Measurements from ENCODE around the gene CDC23. TPM values are rescaled to one million over a fixed set of nuclear protein-coding genes. Genes with fewer than 3 reads are reported as not detected.

CDC23 gene
- total RNA-seq, 4 donors from 2014 or later: 7.1 to 58.1 (median 16.0) TPM

DNA sequence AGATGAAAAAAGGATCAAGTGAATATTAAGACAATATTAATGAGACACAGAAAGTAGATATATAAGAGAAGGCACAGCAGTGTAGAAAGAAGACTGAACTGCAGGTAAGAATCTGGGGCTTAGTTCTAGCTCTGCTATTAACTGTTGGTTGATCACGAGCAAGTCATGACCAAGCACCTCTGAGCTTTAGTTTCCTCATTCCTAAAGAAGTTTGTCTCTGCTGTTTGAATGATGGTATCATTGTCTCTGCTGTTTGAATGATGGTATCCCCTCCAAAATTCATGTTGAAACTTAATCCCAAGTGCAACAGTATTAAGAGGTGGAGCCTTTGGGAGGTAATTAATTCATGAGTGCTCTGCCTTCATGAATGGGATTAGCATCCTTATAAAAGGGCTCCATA lies 71.4 kb downstream of the CDC23 start:
- Histone ChIP-seq H3K27me3 (no peaks in the 10 kb centered on the region), H3K4me3 (no peak overlapping the region), H3K27ac (no peak overlapping the region), H3K4me1 (no peaks in the 10 kb centered on the region), H3K36me3 (no peaks in the 10 kb centered on the region), H3K9me3 (no peaks in the 10 kb centered on the region)
- TF ChIP-seq POLR2A (IDR thresholded peaks at IDR 0.05): no peak
- TF ChIP-seq, protein P1, sequence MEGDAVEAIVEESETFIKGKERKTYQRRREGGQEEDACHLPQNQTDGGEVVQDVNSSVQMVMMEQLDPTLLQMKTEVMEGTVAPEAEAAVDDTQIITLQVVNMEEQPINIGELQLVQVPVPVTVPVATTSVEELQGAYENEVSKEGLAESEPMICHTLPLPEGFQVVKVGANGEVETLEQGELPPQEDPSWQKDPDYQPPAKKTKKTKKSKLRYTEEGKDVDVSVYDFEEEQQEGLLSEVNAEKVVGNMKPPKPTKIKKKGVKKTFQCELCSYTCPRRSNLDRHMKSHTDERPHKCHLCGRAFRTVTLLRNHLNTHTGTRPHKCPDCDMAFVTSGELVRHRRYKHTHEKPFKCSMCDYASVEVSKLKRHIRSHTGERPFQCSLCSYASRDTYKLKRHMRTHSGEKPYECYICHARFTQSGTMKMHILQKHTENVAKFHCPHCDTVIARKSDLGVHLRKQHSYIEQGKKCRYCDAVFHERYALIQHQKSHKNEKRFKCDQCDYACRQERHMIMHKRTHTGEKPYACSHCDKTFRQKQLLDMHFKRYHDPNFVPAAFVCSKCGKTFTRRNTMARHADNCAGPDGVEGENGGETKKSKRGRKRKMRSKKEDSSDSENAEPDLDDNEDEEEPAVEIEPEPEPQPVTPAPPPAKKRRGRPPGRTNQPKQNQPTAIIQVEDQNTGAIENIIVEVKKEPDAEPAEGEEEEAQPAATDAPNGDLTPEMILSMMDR (IDR thresholded peaks at IDR 0.05): no peak
- DNase-seq: no peak
- intact Hi-C loops (cut with DNase I; ENCODE audit: low total_unique reads): no loop called here

DNA sequence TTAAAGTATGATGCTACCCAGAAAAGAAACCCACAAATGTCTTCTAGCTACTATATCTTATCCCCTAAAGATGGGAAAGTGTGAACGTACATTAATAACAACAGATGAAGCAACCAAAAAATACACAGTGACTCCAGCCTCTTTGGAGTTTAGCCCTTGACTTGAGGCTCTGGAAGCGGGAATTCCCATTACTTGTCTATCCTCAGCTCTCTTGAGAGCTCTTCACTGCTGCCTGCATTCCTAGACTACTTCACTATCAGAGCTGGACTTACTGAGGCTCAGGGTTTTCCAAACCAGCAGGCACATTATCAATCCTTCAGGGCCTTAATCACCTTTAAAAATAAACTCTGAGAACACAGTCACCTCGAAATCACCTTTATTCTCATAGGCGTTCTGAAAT lies 72.9 kb downstream of the CDC23 start:
- intact Hi-C loops (cut with DNase I; ENCODE audit: low total_unique reads): no loop called here

GRCh38 chr5:138139781-138140090 lies 73.4 kb downstream of the CDC23 start:
- H3K27me3 ChIP-seq: no peaks in the 10 kb centered on the region
- TF ChIP-seq POLR2A (IDR thresholded peaks at IDR 0.05): no peak
- TF ChIP-seq, protein P1 (IDR thresholded peaks at IDR 0.05): no peak
- H3K4me3 ChIP-seq: no peak overlapping the region
- no peaks in the 10 kb centered on the region for H3K36me3 ChIP-seq
- no peak for DNase-seq
- H3K4me1 ChIP-seq: no peaks in the 10 kb centered on the region
- H3K27ac ChIP-seq: no peak overlapping the region
- intact Hi-C loops (cut with DNase I; ENCODE audit: low total_unique reads): no loop called here
- H3K9me3 ChIP-seq: no peaks in the 10 kb centered on the region

More for the DNA sequence above, 72.9 kb downstream of the CDC23 start:
- no peaks in the 10 kb centered on the region for H3K9me3 ChIP-seq
- DNase-seq: no peak
- H3K27ac ChIP-seq: no peak overlapping the region
- no peaks in the 10 kb centered on the region for H3K4me1 ChIP-seq
- no peaks in the 10 kb centered on the region for H3K36me3 ChIP-seq
- no peak overlapping the region for H3K4me3 ChIP-seq
- no peaks in the 10 kb centered on the region for H3K27me3 ChIP-seq
- no peak for TF ChIP-seq POLR2A (IDR thresholded peaks at IDR 0.05)
- TF ChIP-seq, protein P1 (IDR thresholded peaks at IDR 0.05): no peak

GRCh38 chr5:138138949-138139780 lies 74.0 kb downstream of the CDC23 start, which contains the start of gene NME5:
Gene NME5, minus strand, starts transcription at chr5:138139428. Its CDS starts 648 bp downstream, at chr5:138138780.
- H3K27ac ChIP-seq: no peak within 1 kb of the TSS
- H3K36me3 ChIP-seq: no peaks in the 10 kb centered on the region
- no peak for TF ChIP-seq POLR2A (IDR thresholded peaks at IDR 0.05)
- TF ChIP-seq, protein P1 (IDR thresholded peaks at IDR 0.05): no peak
- no peaks in the 10 kb centered on the region for H3K9me3 ChIP-seq
- H3K4me1 ChIP-seq: no peaks in the 10 kb centered on the region
- peak within 1 kb of the TSS; percentile 36 to 62 for H3K4me3 ChIP-seq
- peak; percentile 34 to 41 for DNase-seq
- H3K27me3 ChIP-seq: no peaks in the 10 kb centered on the region
- intact Hi-C loops (cut with DNase I; ENCODE audit: low total_unique reads): no loop called here

Other genes starting within 250 kb of the CDC23 start
- gene FAM13B, start 180.2 kb downstream of the CDC23 start, total RNA-seq: 100 to 1,000 TPM in 1 of 4 donors, 10 to 100 TPM in 3; 40.6 to 104 (median 58.1) TPM
- gene WNT8A, start 129.3 kb downstream of the CDC23 start, total RNA-seq: not detected
- 1 to 10 TPM in 2 of 4 donors, under 1 TPM in 1, not detected in 1; 0.26 to 9.2 (median 2.0) TPM for gene NME5, start 73.9 kb downstream of the CDC23 start, total RNA-seq
- 10 to 100 TPM; 23.2 to 69.8 (median 58.9) TPM for gene BRD8, start 34.7 kb downstream of the CDC23 start, total RNA-seq
- gene KIF20A, start 34.2 kb downstream of the CDC23 start, total RNA-seq: 10 to 100 TPM in 1 of 4 donors, not detected in 3; 33.8 TPM
- 1 to 10 TPM in 1 of 4 donors, under 1 TPM in 1, not detected in 2; 0.30 to 1.2 TPM for gene GFRA3, start 61.3 kb upstream of the CDC23 start, total RNA-seq
- 1 to 10 TPM in 1 of 4 donors, not detected in 3; 4.6 TPM for gene CDC25C, start 118.5 kb upstream of the CDC23 start, total RNA-seq
- 10 to 100 TPM; 20.0 to 54.4 (median 26.4) TPM for gene FAM53C, start 124.9 kb upstream of the CDC23 start, total RNA-seq
- gene KDM3B, start 139.4 kb upstream of the CDC23 start, total RNA-seq: 10 to 100 TPM; 21.8 to 96.4 (median 51.5) TPM
- gene REEP2, start 225.7 kb upstream of the CDC23 start, total RNA-seq: 10 to 100 TPM in 1 of 4 donors, 1 to 10 TPM in 2, under 1 TPM in 1; 0.77 to 14.1 (median 5.0) TPM

Measured in uterus (tissue), 4 donors.